SJSA1 (cell line): ENCODE data around the gene HS3ST5. TPM values are rescaled to one million over a fixed set of nuclear protein-coding genes. Genes with fewer than 3 reads are reported as not detected.

Source experiments
- DNase-seq, 2 experiments: peaks; one replicate each; pipeline ENCODE4 v3.0.0-alpha.2; 2015 to 2020; ENCODE audit warnings: low spot score in 2 of 2, low read depth in 1 of 2
- H3K27ac ChIP-seq: fragments of 250-450 bp; sonication (Bioruptor Pico); 2 replicates; pipeline ENCODE4 v1.5.1; 2020; ENCODE audit warnings: mild to moderate bottlenecking, moderate library complexity
- H3K27me3 ChIP-seq: fragments of 250-450 bp; sonication (Bioruptor Pico); replicated peaks from 2 replicates; pipeline ENCODE4 v1.5.1; 2020; ENCODE audit warnings: mild to moderate bottlenecking, moderate library complexity
- H3K36me3 ChIP-seq: fragments of 250-450 bp; sonication (Bioruptor Pico); 2 replicates; pipeline ENCODE4 v1.5.1; 2020; ENCODE audit warnings: mild to moderate bottlenecking
- H3K4me1 ChIP-seq: fragments of 250-450 bp; sonication (Bioruptor Pico); replicated peaks from 2 replicates; pipeline ENCODE4 v1.6.1; 2021; ENCODE audit warnings: mild to moderate bottlenecking
- H3K4me3 ChIP-seq: fragments of 250-450 bp; sonication (Bioruptor Pico); 2 replicates; pipeline ENCODE4 v1.5.1; 2020; ENCODE audit warnings: mild to moderate bottlenecking
- H3K9me3 ChIP-seq: fragments of 250-450 bp; sonication (Bioruptor Pico); replicated peaks from 2 replicates; pipeline ENCODE4 v1.5.1; 2020; ENCODE audit warnings: mild to moderate bottlenecking
- total RNA-seq: library from RNA; depleted of rRNA; stranded (reverse); fragments of >200 nt; shearing (Covaris generic); gene quantifications from 2 replicates; pipeline ENCODE4 v1.2.3, GENCODE V29; 2014; rRNA removed

HS3ST5 gene, protein sequence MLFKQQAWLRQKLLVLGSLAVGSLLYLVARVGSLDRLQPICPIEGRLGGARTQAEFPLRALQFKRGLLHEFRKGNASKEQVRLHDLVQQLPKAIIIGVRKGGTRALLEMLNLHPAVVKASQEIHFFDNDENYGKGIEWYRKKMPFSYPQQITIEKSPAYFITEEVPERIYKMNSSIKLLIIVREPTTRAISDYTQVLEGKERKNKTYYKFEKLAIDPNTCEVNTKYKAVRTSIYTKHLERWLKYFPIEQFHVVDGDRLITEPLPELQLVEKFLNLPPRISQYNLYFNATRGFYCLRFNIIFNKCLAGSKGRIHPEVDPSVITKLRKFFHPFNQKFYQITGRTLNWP
- 1.7 and 2.9 TPM in 2 replicates for total RNA-seq

- Histone ChIP-seq H3K27me3 (no peaks in the 10 kb centered on the region), H3K9me3 (no peaks in the 10 kb centered on the region), H3K4me3 (peak within 1 kb of the TSS; percentile 91), H3K27ac (peak within 1 kb of the TSS; percentile 64), H3K36me3 (peaks cover 8% of the 10 kb centered on the region), H3K4me1 (peaks cover 43% of the 10 kb centered on the region)
- peak; percentile 77 to 84 for DNase-seq
Observed at GRCh38 chr6:114342826-114343781, at the start of gene HS3ST5. Gene HS3ST5 (minus strand): TSS chr6:114343023. CDS start chr6:114062845, 280,178 bp downstream.

- DNase-seq, result peak; percentile 66 to 82
- Histone ChIP-seq H3K9me3 (no peaks in the 10 kb centered on the region), H3K4me3 (no peak overlapping the region), H3K27me3 (no peaks in the 10 kb centered on the region), H3K36me3 (no peaks in the 10 kb centered on the region), H3K4me1 (peaks cover 34% of the 10 kb centered on the region), H3K27ac (peak overlapping the region; percentile 72)
Observed at GRCh38 chr6:114390176-114390575, 47.4 kb upstream of the HS3ST5 start.

DNA sequence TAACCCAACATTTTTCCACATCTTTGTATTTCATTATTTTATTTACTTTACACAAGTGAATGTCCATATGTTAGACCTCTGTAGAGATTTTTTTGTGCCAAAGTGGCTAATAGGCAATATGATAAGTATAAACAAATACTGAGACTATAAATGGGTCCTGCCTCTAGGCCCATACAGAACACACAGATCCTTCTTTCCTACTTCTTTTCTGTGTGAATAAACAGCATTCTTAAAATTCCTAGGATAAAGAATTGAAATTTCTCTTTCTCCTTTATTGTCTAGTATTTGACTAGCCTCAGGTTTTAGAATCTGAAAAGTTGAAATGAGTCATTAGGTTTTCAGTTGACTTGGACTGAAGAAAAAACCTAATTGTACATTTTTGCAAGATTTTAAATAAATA, 46.3 kb upstream of the HS3ST5 start:
- Histone ChIP-seq H3K36me3 (no peaks in the 10 kb centered on the region), H3K9me3 (no peaks in the 10 kb centered on the region), H3K4me1 (peaks cover 34% of the 10 kb centered on the region), H3K27me3 (no peaks in the 10 kb centered on the region), H3K4me3 (no peak overlapping the region), H3K27ac (peak overlapping the region; percentile 72)
- DNase-seq, result peak in 1 of 2 experiments; percentile 75

- Histone ChIP-seq H3K4me3 (no peak overlapping the region), H3K4me1 (peaks cover 21% of the 10 kb centered on the region), H3K9me3 (no peaks in the 10 kb centered on the region), H3K27ac (no peak overlapping the region), H3K36me3 (no peaks in the 10 kb centered on the region), H3K27me3 (no peaks in the 10 kb centered on the region)
- no peak for DNase-seq
Observed at GRCh38 chr6:114382406-114382805, 39.6 kb upstream of the HS3ST5 start.

DNA sequence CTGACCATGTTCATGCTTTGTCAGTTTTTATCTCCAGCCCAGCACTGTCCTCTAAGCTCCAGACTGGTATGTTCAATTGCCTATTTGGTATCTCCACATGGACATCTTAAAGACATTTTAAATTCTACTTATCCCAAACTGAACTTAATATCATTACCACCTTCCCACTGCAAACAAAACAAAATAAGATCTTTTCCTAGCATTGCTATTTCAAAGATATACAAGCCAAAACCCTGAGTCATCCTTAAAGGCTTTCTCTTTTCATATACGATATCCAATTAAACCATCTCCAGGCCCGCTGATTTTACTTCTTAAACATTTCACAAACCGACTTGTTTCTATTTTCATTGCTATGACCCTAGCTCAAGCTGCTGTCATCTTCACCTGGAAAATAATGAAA, 35.1 kb upstream of the HS3ST5 start:
- no peaks in the 10 kb centered on the region for H3K9me3 ChIP-seq
- DNase-seq, result peak in 1 of 2 experiments; percentile 62
- H3K27ac ChIP-seq, result no peak overlapping the region; the same call in none of the 2 replicates

DNA sequence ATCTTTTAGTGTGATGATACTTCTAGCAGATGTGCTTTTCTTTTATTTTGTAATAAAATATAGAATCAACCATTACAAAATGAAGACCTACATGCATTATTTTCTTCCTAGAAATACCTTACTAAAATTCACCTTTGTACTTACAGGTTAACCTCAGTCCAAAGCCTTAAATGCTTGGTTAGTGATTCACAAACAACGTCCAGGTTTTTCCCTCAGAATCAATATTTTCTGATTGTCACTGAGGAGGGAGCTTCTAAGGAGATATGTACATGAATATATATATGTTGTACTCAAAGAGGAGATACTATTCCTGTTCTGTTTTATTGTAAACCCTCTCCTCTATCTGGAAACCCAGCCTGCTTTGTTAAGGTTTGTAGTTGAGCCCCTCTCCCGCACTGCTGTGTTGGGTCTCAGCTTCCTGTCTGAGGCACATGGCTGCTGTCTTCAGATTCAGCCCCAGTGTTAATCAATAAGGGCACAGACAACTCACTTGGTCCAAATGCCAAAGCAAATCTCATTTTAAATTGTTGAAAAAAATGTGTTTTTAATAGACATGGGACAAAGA, 33.9 kb upstream of the HS3ST5 start:
- Histone ChIP-seq H3K4me1 (peaks cover 32% of the 10 kb centered on the region), H3K4me3 (no peak overlapping the region), H3K27ac (no peak overlapping the region), H3K27me3 (no peaks in the 10 kb centered on the region), H3K36me3 (no peaks in the 10 kb centered on the region), H3K9me3 (no peaks in the 10 kb centered on the region)
- DNase-seq, result no peak

More for the DNA sequence above, 35.1 kb upstream of the HS3ST5 start:
- H3K27me3 ChIP-seq, result no peaks in the 10 kb centered on the region
- no peak overlapping the region for H3K4me3 ChIP-seq
- no peaks in the 10 kb centered on the region for H3K36me3 ChIP-seq
- peaks cover 32% of the 10 kb centered on the region for H3K4me1 ChIP-seq

GRCh38 chr6:114375541-114376192, 32.8 kb upstream of the HS3ST5 start:
- Histone ChIP-seq H3K4me3 (no peak overlapping the region), H3K4me1 (peaks cover 32% of the 10 kb centered on the region), H3K36me3 (no peaks in the 10 kb centered on the region), H3K9me3 (no peaks in the 10 kb centered on the region), H3K27ac (no peak overlapping the region), H3K27me3 (no peaks in the 10 kb centered on the region)
- no peak for DNase-seq

DNA sequence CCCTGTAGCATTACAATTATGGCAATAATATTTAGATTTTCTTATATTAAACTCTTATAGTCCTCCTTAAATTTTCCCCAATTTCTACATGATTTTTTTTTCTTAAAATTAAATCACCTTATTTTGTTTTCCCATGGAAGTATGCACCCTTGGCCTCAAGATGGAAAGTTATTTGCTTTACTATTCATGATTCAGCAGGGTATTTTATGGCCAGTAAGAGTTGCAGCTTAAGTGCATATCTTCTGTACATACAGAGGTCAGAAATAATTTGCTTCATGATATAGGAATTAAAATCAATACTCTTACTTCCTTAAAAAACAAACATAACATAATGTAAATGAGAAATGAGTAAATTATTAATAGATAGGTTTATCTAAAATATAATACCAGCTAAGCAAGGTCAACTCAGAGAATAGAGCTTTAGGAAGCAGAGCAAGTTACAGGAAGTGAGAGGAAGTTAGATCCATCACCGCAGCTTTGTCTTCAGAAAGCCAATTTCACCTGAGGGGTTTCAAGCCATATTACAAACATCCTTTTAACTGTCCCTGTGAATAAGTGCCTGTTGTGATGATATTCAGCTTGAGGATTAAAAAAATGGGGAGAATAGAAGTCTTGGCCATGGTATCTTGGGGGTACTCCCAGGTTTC, 24.6 kb upstream of the HS3ST5 start:
- Histone ChIP-seq H3K4me3 (no peak overlapping the region), H3K27me3 (no peaks in the 10 kb centered on the region), H3K36me3 (no peaks in the 10 kb centered on the region), H3K4me1 (peaks cover 27% of the 10 kb centered on the region), H3K9me3 (no peaks in the 10 kb centered on the region), H3K27ac (no peak overlapping the region)
- no peak for DNase-seq

DNA sequence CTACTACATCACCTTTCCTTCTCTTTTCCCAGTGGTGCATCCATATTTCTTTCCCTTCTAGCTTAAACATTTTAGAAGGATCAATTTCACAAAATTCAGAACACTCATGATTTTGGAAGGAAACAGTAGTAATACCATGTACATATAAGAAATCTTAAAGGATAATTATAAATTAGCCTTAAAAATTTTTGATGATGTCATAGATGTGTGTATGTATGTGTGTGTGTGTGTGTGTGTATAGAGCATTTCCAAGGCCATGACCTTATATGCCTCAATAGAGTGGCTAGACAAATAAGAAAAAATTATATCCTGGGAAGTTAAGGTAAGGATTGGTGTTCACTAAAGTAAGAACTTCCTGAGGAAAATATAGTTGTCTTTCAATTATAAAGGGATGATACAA, 24.1 kb upstream of the HS3ST5 start:
- no peak for DNase-seq
- Histone ChIP-seq H3K4me3 (no peak overlapping the region), H3K36me3 (no peaks in the 10 kb centered on the region), H3K4me1 (peaks cover 27% of the 10 kb centered on the region), H3K9me3 (no peaks in the 10 kb centered on the region), H3K27ac (no peak overlapping the region), H3K27me3 (no peaks in the 10 kb centered on the region)

DNA sequence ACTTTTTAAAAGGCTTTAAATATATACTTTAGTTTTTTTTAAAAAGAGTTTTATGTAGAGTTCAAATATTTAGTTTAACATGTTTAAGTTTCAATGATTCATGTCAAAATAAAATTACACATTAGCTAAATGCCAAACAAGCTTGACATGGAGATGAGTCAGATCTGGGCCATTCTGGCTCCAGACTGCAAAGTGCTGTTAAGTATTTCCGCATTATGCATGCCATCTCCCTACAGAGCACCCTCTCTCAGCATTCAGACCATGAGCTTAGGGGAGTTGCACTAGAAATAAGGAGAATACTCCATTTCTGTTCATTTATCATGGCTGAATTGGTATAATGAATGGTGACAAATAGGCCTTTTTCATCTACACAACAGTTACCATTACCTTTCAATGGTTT, 21.5 kb upstream of the HS3ST5 start:
- peaks cover 39% of the 10 kb centered on the region for H3K4me1 ChIP-seq
- no peaks in the 10 kb centered on the region for H3K9me3 ChIP-seq
- H3K27me3 ChIP-seq, result no peaks in the 10 kb centered on the region
- no peaks in the 10 kb centered on the region for H3K36me3 ChIP-seq
- peak; percentile 77 to 78 for DNase-seq
- H3K27ac ChIP-seq, result peak overlapping the region; percentile 54
- no peak overlapping the region for H3K4me3 ChIP-seq

DNA sequence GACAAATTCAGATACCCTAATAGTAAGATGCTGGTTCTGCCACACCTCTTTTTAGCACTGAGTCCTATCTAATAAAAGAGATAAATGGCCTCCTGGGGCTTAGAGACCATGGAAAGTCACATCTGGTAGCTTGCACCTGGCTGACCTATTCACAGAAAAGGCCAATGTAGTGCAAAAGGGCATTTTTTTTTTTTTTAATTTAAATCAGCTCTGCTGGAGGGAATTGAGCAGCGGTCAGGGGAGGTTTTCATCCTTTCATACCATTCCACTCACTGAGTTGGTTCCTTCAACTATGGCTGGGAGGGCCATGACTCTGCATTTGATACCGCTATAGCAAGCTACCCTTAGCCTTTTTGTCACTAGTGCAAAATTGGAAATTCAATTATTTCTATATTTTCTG, 20.1 kb upstream of the HS3ST5 start:
- peaks cover 34% of the 10 kb centered on the region for H3K4me1 ChIP-seq
- no peak for DNase-seq
- H3K9me3 ChIP-seq, result no peaks in the 10 kb centered on the region
- no peaks in the 10 kb centered on the region for H3K36me3 ChIP-seq
- H3K27ac ChIP-seq, result no peak overlapping the region
- H3K4me3 ChIP-seq, result no peak overlapping the region
- no peaks in the 10 kb centered on the region for H3K27me3 ChIP-seq

- Histone ChIP-seq H3K4me1 (peaks cover 34% of the 10 kb centered on the region), H3K4me3 (no peak overlapping the region), H3K9me3 (no peaks in the 10 kb centered on the region), H3K27ac (no peak overlapping the region), H3K36me3 (no peaks in the 10 kb centered on the region), H3K27me3 (no peaks in the 10 kb centered on the region)
- DNase-seq, result no peak
Observed at GRCh38 chr6:114362396-114362795, 19.6 kb upstream of the HS3ST5 start.

DNA sequence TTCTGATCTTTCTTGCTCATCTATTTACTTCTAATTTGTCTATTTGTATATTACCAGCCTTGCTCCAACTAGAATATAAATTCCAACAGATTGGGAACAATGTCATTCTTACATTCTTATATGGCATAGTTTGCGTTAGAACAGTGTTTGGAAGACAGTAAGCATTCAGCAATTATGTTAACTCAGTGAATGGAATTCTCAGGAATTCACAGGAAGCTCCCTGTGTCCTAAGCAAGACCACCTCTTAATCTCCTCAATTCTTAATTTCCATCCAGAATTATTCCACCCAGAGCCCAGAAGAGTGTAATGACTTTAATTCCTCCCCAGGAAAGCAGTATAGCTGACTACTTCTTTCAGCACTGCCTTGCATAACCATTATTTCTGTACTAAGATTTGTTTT, 18.2 kb upstream of the HS3ST5 start:
- Histone ChIP-seq H3K4me3 (no peak overlapping the region), H3K4me1 (peaks cover 34% of the 10 kb centered on the region), H3K27ac (peak overlapping the region; percentile 17)

More for the DNA sequence above, 18.2 kb upstream of the HS3ST5 start:
- Histone ChIP-seq H3K27me3 (no peaks in the 10 kb centered on the region), H3K9me3 (no peaks in the 10 kb centered on the region), H3K36me3 (no peaks in the 10 kb centered on the region)
- peak in 1 of 2 experiments; percentile 50 for DNase-seq
